MM.1S (cell line): ENCODE results near the gene OSBPL10.

ENCODE experiments used
- EZH2 ChIP-seq: fragments of 300-600 bp; sonication (generic); optimal IDR thresholded peaks from 2 replicates; pipeline ENCODE3; 2017; ENCODE audit warnings: low read depth, mild to moderate bottlenecking, antibody characterized with exemption, low read length, mixed read lengths
- TF ChIP-seq, protein P1 (sequence below): fragments of 300-600 bp; sonication (generic); IDR thresholded peaks from 2 replicates; pipeline ENCODE4 v1.5.1; 2016; ENCODE audit warnings: antibody characterized with exemption, low read length, mixed read lengths

DNA sequence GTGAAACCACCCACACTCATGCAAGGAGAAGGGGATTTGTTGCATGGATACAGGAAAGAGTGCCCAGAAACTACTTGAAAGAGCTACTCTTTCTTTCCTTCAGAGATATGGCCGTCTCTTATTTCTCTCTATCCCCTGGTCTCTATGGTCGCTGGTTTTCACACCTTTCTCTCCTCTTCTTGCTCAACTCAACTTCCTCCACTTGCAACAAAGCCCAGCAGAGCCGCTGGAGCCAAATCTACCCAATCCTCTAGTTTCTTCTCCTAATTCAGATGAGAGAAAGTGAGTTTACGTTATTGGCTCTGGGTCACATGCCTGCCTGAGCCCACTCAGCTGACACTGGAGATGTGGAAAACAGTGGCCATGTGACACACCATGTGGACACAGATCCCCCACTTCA is 215.2 kb downstream of the OSBPL10 start:
- TF ChIP-seq, protein P1, sequence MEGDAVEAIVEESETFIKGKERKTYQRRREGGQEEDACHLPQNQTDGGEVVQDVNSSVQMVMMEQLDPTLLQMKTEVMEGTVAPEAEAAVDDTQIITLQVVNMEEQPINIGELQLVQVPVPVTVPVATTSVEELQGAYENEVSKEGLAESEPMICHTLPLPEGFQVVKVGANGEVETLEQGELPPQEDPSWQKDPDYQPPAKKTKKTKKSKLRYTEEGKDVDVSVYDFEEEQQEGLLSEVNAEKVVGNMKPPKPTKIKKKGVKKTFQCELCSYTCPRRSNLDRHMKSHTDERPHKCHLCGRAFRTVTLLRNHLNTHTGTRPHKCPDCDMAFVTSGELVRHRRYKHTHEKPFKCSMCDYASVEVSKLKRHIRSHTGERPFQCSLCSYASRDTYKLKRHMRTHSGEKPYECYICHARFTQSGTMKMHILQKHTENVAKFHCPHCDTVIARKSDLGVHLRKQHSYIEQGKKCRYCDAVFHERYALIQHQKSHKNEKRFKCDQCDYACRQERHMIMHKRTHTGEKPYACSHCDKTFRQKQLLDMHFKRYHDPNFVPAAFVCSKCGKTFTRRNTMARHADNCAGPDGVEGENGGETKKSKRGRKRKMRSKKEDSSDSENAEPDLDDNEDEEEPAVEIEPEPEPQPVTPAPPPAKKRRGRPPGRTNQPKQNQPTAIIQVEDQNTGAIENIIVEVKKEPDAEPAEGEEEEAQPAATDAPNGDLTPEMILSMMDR: no peak
- no peak for TF ChIP-seq EZH2
